Measurements from ENCODE around the gene RBM43. TPM values are rescaled to one million over a fixed set of nuclear protein-coding genes. Genes with fewer than 3 reads are reported as not detected.
"Not testable (repeated sequence)": the region's sequence is repeated elsewhere in the genome, so short reads cannot be mapped to it uniquely, and the experiment has no call there.

Gene RBM43
- 1.9 to 2.7 TPM (median 2.1 TPM) in 3 replicates for polyA plus RNA-seq
- 0.22 TPM for polyA plus RNA-seq (2011; ENCODE audit: low read depth)
- polyA plus RNA-seq (2011; cell fraction: cytosol; rRNA removed): 1.4 and 2.8 TPM in 2 replicates
- polyA plus RNA-seq (2011; cell fraction: nucleus; rRNA removed): 2.3 and 2.9 TPM in 2 replicates
- polyA plus RNA-seq (2012; ENCODE audit: low replicate concordance): 0.52 and 2.1 TPM in 2 replicates
- polyA minus RNA-seq: 0.30 to 1.4 TPM (median 1.2 TPM) in 3 replicates
- 2.3 TPM for polyA minus RNA-seq (2011; cell fraction: cytosol; rRNA and poly(A)+ RNA removed)
- polyA minus RNA-seq (2011; cell fraction: nucleus; rRNA and poly(A)+ RNA removed): 0.84 and 1.9 TPM in 2 replicates

- DNase-seq (ENCODE audit: low read depth, low spot score) (no peak), FAIRE-seq (no peak)
- dilution Hi-C loops (cut with MboI; ENCODE audit: extremely low pct_ligation_motif_present, low sequenced_read_pairs): no loop called here
- Histone ChIP-seq H3K4me3 (ENCODE audit: control insufficient read depth in 2 of 3, extremely low read depth in 1 of 3, insufficient read depth in 2 of 3, low read depth in 1 of 3, low read length in 3 of 3) (peak within 1 kb of the TSS; percentile 49 to 74 (median 58)), H2AFZ (ENCODE audit: control insufficient read depth, low read length) (peak within 1 kb of the TSS; percentile 91), H3K79me2 (ENCODE audit: control insufficient read depth, insufficient read depth, low read length) (no peaks in the 10 kb centered on the region), H3K27me3 (ENCODE audit: control insufficient read depth, extremely low read depth, insufficient read depth, low read length) (no peaks in the 10 kb centered on the region), H3K27ac (ENCODE audit: control insufficient read depth, insufficient read depth, low read length) (peak within 1 kb of the TSS; percentile 70), H3K36me3 (ENCODE audit: control insufficient read depth in 2 of 2, extremely low read depth in 1 of 2, insufficient read depth in 2 of 2, low read length in 2 of 2) (no peaks in the 10 kb centered on the region), H3K9me1 (ENCODE audit: control insufficient read depth, extremely low read depth, insufficient read depth, low read length) (no peaks in the 10 kb centered on the region), H3K9me3 (ENCODE audit: control insufficient read depth, low read depth, low read length) (no peaks in the 10 kb centered on the region), H3K4me1 (ENCODE audit: control insufficient read depth, extremely low read depth, insufficient read depth, low read length) (peaks cover 21% of the 10 kb centered on the region), H4K20me1 (ENCODE audit: control insufficient read depth, extremely low read depth, insufficient read depth, low read length) (no peaks in the 10 kb centered on the region), H3K9ac (ENCODE audit: control insufficient read depth, extremely low read depth, insufficient read depth, low read length) (peak within 1 kb of the TSS; percentile 79), H3K4me2 (ENCODE audit: control insufficient read depth, extremely low read depth, insufficient read depth, low read depth, low read length) (peak within 1 kb of the TSS; percentile 85)
- TF ChIP-seq CTCF (optimal IDR thresholded peaks at IDR 0.05 in 1 of 3, IDR thresholded peaks at IDR 0.05 in 1 of 3, conservative IDR thresholded peaks at IDR 0.05 in 1 of 3; ENCODE audit: extremely low read depth in 1 of 3, insufficient read depth in 2 of 3, low read length in 3 of 3) (no peak), EZH2 (IDR thresholded peaks at IDR 0.05; ENCODE audit: low read length) (no peak)
Observed at GRCh38 chr2:151261231-151261976, at the start of gene RBM43. Gene RBM43, minus strand, starts transcription at chr2:151261863. Its CDS starts 136 bp downstream, at chr2:151261727.

GRCh38 chr2:151310313-151310712 is 48.6 kb upstream of the RBM43 start:
- H3K9me1 ChIP-seq (ENCODE audit: control insufficient read depth, extremely low read depth, insufficient read depth, low read length); DNase-seq (ENCODE audit: low read depth, low spot score); H3K36me3 ChIP-seq (ENCODE audit: control insufficient read depth in 2 of 2, extremely low read depth in 1 of 2, insufficient read depth in 2 of 2, low read length in 2 of 2); H3K4me3 ChIP-seq (ENCODE audit: control insufficient read depth in 2 of 3, extremely low read depth in 1 of 3, insufficient read depth in 2 of 3, low read depth in 1 of 3, low read length in 3 of 3); H3K4me2 ChIP-seq (ENCODE audit: control insufficient read depth, extremely low read depth, insufficient read depth, low read depth, low read length); H3K79me2 ChIP-seq (ENCODE audit: control insufficient read depth, insufficient read depth, low read length); H3K4me1 ChIP-seq (ENCODE audit: control insufficient read depth, extremely low read depth, insufficient read depth, low read length); H3K27ac ChIP-seq (ENCODE audit: control insufficient read depth, insufficient read depth, low read length); dilution Hi-C loops (cut with MboI; ENCODE audit: extremely low pct_ligation_motif_present, low sequenced_read_pairs); FAIRE-seq; H3K9ac ChIP-seq (ENCODE audit: control insufficient read depth, extremely low read depth, insufficient read depth, low read length); H2AFZ ChIP-seq (ENCODE audit: control insufficient read depth, low read length); H3K27me3 ChIP-seq (ENCODE audit: control insufficient read depth, extremely low read depth, insufficient read depth, low read length); H4K20me1 ChIP-seq (ENCODE audit: control insufficient read depth, extremely low read depth, insufficient read depth, low read length); H3K9me3 ChIP-seq (ENCODE audit: control insufficient read depth, low read depth, low read length): not testable (repeated sequence)
